Measurements from ENCODE around the gene CDH26. TPM values are rescaled to one million over a fixed set of nuclear protein-coding genes. Genes with fewer than 3 reads are reported as not detected.

The CDH26 gene
- total RNA-seq, 2 experiments from 2014 or later: 0.19 to 0.36 TPM

GRCh38 chr20:60008130-60008808 is 50.0 kb downstream of the CDH26 start:
- Histone ChIP-seq H3K36me3 (ENCODE audit: insufficient read depth, low read length) (no peaks in the 10 kb centered on the region), H3K4me1 (ENCODE audit: insufficient read depth, low read length, poor library complexity, severe bottlenecking) (no peaks in the 10 kb centered on the region), H3K4me3 (ENCODE audit: low read depth, low read length, poor library complexity, severe bottlenecking) (no peak overlapping the region), H4K20me1 (ENCODE audit: insufficient read depth, low read length) (no peaks in the 10 kb centered on the region), H3K27ac (ENCODE audit: low read depth, low read length, poor library complexity, severe bottlenecking) (no peak overlapping the region), H3K79me2 (ENCODE audit: insufficient read depth, low read depth, low read length) (no peaks in the 10 kb centered on the region), H2AFZ (ENCODE audit: low read length) (no peak overlapping the region), H3K9me2 (ENCODE audit: insufficient read depth, low read length) (no peaks in the 10 kb centered on the region), H3K9me3 (ENCODE audit: low read length) (no peaks in the 10 kb centered on the region), H3K4me2 (ENCODE audit: low read length) (no peak overlapping the region)
- CTCF ChIA-PET (ENCODE audit: unreplicated experiment): no interaction called here
- POLR2A ChIA-PET: no interaction called here
- no peak for TF ChIP-seq CTCF (conservative IDR thresholded peaks at IDR 0.05; ENCODE audit: low read length)
- TF ChIP-seq EZH2phosphoT487 (IDR thresholded peaks at IDR 0.05; ENCODE audit: borderline replicate concordance, low read depth, low read length): no peak
- intact Hi-C loops (cut with micrococcal nuclease; ENCODE audit: unreplicated experiment): no loop called here
- no TSS peak for BruUV-seq (replicated peaks)
- DNase-seq (ENCODE audit: low spot score): no peak

GRCh38 chr20:60009318-60009717 is 51.1 kb downstream of the CDH26 start:
- BruUV-seq (replicated peaks): no TSS peak
- DNase-seq (ENCODE audit: low spot score): no peak
- Histone ChIP-seq H3K27ac (ENCODE audit: low read depth, low read length, poor library complexity, severe bottlenecking) (no peak overlapping the region), H2AFZ (ENCODE audit: low read length) (no peak overlapping the region), H3K9me2 (ENCODE audit: insufficient read depth, low read length) (no peaks in the 10 kb centered on the region), H4K20me1 (ENCODE audit: insufficient read depth, low read length) (no peaks in the 10 kb centered on the region), H3K79me2 (ENCODE audit: insufficient read depth, low read depth, low read length) (no peaks in the 10 kb centered on the region), H3K4me2 (ENCODE audit: low read length) (no peak overlapping the region), H3K9me3 (ENCODE audit: low read length) (no peaks in the 10 kb centered on the region), H3K4me1 (ENCODE audit: insufficient read depth, low read length, poor library complexity, severe bottlenecking) (no peaks in the 10 kb centered on the region), H3K36me3 (ENCODE audit: insufficient read depth, low read length) (no peaks in the 10 kb centered on the region), H3K4me3 (ENCODE audit: low read depth, low read length, poor library complexity, severe bottlenecking) (no peak overlapping the region)
- intact Hi-C loops (cut with micrococcal nuclease; ENCODE audit: unreplicated experiment): no loop called here
- ChIA-PET CTCF (ENCODE audit: unreplicated experiment) (interaction anchor here (0.6 kb wide), 2 partner anchors 13 to 51 kb away, joined by 3 to 5 read pairs; partner anchors contain the start of gene CDH26), POLR2A (no interaction called here)
- no peak for TF ChIP-seq EZH2phosphoT487 (IDR thresholded peaks at IDR 0.05; ENCODE audit: borderline replicate concordance, low read depth, low read length)
- no peak for TF ChIP-seq CTCF (conservative IDR thresholded peaks at IDR 0.05; ENCODE audit: low read length)

Measured in OCI-LY7 (cell line).